Naive thymus-derived CD8-positive, alpha-beta T cell (primary cell): Measurements from ENCODE around the gene HAVCR1. TPM values are rescaled to one million over a fixed set of nuclear protein-coding genes. Genes with fewer than 3 reads are reported as not detected.

Experiments
- polyA plus RNA-seq, 3 donors: library from polyadenylated mRNA; unstranded; fragments of 300-500 nt; fragmentation: Illumina TruSeq; gene quantifications; one replicate each; pipeline ENCODE4 v1.2.3, GENCODE V29; 2021
- total RNA-seq, 8 experiments: library from RNA in 2 of 8; stranded (reverse) in 2 of 8; gene quantifications; one replicate each; pipeline ENCODE4 v1.2.3 and lab custom pipeline; 2021 to 2026

The HAVCR1 gene
- total and polyA plus RNA-seq, 5 experiments from 2014 or later, result 2.3 to 30.2 (median 4.7) TPM

Other genes starting within 250 kb of the HAVCR1 start
- under 1 TPM; 0.33 to 0.39 TPM for gene PPP1R2B, start 208.8 kb downstream of the HAVCR1 start, total RNA-seq
- under 1 TPM; 0.09 to 0.17 (median 0.11) TPM for gene PPP1R2B, start 208.8 kb downstream of the HAVCR1 start, polyA plus RNA-seq
- 10 to 100 TPM; 19.4 to 26.5 TPM for gene TIMD4, start 95.9 kb downstream of the HAVCR1 start, total RNA-seq
- 1 to 10 TPM in 2 of 3 donors, under 1 TPM in 1; 0.95 to 3.4 (median 1.1) TPM for gene TIMD4, start 95.9 kb downstream of the HAVCR1 start, polyA plus RNA-seq
- gene HAVCR2, start 49.9 kb upstream of the HAVCR1 start, total RNA-seq, result 1 to 10 TPM; 5.4 to 8.1 TPM
- 1 to 10 TPM; 4.4 to 8.9 (median 5.4) TPM for gene HAVCR2, start 49.9 kb upstream of the HAVCR1 start, polyA plus RNA-seq
- 10 to 100 TPM; 18.2 to 18.7 TPM for gene MED7, start 83.7 kb upstream of the HAVCR1 start, total RNA-seq
- 10 to 100 TPM; 12.0 to 18.2 (median 15.0) TPM for gene MED7, start 83.7 kb upstream of the HAVCR1 start, polyA plus RNA-seq
- gene GARIN3, start 107.1 kb upstream of the HAVCR1 start, total RNA-seq, result not detected
- not detected for gene GARIN3, start 107.1 kb upstream of the HAVCR1 start, polyA plus RNA-seq
- gene ITK, start 121.7 kb upstream of the HAVCR1 start, total RNA-seq, result 100 to 1,000 TPM; 477 to 490 TPM
- 100 to 1,000 TPM; 109 to 231 (median 148) TPM for gene ITK, start 121.7 kb upstream of the HAVCR1 start, polyA plus RNA-seq
- gene CYFIP2, start 207.0 kb upstream of the HAVCR1 start, total RNA-seq, result 100 to 1,000 TPM; 395 to 412 TPM
- gene CYFIP2, start 207.0 kb upstream of the HAVCR1 start, polyA plus RNA-seq, result 100 to 1,000 TPM; 417 to 668 (median 506) TPM